ENCODE measurements around the gene EFNA1.

Gene EFNA1

GRCh38 chr1:155131856-155132255, 4.2 kb downstream of the EFNA1 start:
- CTCF ChIA-PET, result interaction anchor here (2.2 kb wide), 1 partner anchor 40 kb away, joined by 14 read pairs; no protein-coding TSS in a partner anchor
- TF ChIP-seq CTBP1 (IDR thresholded peaks at IDR 0.05; ENCODE audit: borderline replicate concordance) (no peak), HDGF (IDR thresholded peaks at IDR 0.05; ENCODE audit: borderline replicate concordance) (no peak), SP1 (IDR thresholded peaks at IDR 0.05) (no peak), SUZ12 (IDR thresholded peaks at IDR 0.05) (no peak), TARDBP (IDR thresholded peaks at IDR 0.05) (no peak), PKNOX1 (IDR thresholded peaks at IDR 0.05) (no peak), ARNT (IDR thresholded peaks at IDR 0.05) (no peak), FOXK2 (IDR thresholded peaks at IDR 0.05) (no peak), ELF4 (IDR thresholded peaks at IDR 0.05) (no peak), ZNF384 (IDR thresholded peaks at IDR 0.05) (no peak), NFRKB (IDR thresholded peaks at IDR 0.05) (no peak), LEF1 (IDR thresholded peaks at IDR 0.05; ENCODE audit: borderline replicate concordance) (no peak), BHLHE40 (IDR thresholded peaks at IDR 0.05; ENCODE audit: borderline replicate concordance) (no peak), FOXM1 (IDR thresholded peaks at IDR 0.05; ENCODE audit: borderline replicate concordance) (no peak), L3MBTL2 (conservative IDR thresholded peaks at IDR 0.05) (no peak), FOXA1 (IDR thresholded peaks at IDR 0.05) (no peak)
- no peak for DNase-seq (ENCODE audit: extremely low spot score)
- POLR2A ChIA-PET, result interaction anchor here (0.6 to 4.0 kb wide), 3 partner anchors 8 to 41 kb away, joined by 3 to 16 read pairs (median 4); partner anchors contain the start of genes DPM3 and KRTCAP2

GRCh38 chr1:155133799-155134281, 6.2 kb downstream of the EFNA1 start:
- POLR2A ChIA-PET, result interaction anchor here (2.5 to 3.0 kb wide), 2 partner anchors 11 to 18 kb away, joined by 8 to 12 read pairs; no protein-coding TSS in a partner anchor
- CTCF ChIA-PET, result interaction anchor here (1.4 to 1.8 kb wide), 2 partner anchors 34 to 42 kb away, joined by 6 read pairs; no protein-coding TSS in a partner anchor
- TF ChIP-seq PKNOX1 (IDR thresholded peaks at IDR 0.05), result no peak
- no peak for TF ChIP-seq NFRKB (IDR thresholded peaks at IDR 0.05)
- TF ChIP-seq ZNF384 (IDR thresholded peaks at IDR 0.05), result no peak
- no peak for TF ChIP-seq LEF1 (IDR thresholded peaks at IDR 0.05; ENCODE audit: borderline replicate concordance)

DNA sequence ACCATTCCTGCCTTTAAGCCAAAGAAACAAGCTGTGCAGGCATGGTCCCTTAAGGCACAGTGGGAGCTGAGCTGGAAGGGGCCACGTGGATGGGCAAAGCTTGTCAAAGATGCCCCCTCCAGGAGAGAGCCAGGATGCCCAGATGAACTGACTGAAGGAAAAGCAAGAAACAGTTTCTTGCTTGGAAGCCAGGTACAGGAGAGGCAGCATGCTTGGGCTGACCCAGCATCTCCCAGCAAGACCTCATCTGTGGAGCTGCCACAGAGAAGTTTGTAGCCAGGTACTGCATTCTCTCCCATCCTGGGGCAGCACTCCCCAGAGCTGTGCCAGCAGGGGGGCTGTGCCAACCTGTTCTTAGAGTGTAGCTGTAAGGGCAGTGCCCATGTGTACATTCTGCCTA, 6.6 kb downstream of the EFNA1 start:
- ChIA-PET POLR2A (interaction anchor here (0.9 to 3.8 kb wide), 11 partner anchors 7 to 110 kb away, joined by 3 to 48 read pairs (median 6); partner anchors contain the start of gene EFNA1), CTCF (interaction anchor here (1.4 to 1.8 kb wide), 2 partner anchors 33 to 43 kb away, joined by 6 read pairs; no protein-coding TSS in a partner anchor)
- DNase-seq (ENCODE audit: extremely low spot score), result no peak
- TF ChIP-seq CTBP1 (IDR thresholded peaks at IDR 0.05; ENCODE audit: borderline replicate concordance) (no peak), L3MBTL2 (conservative IDR thresholded peaks at IDR 0.05) (no peak), BHLHE40 (IDR thresholded peaks at IDR 0.05; ENCODE audit: borderline replicate concordance) (no peak), SP1 (IDR thresholded peaks at IDR 0.05) (no peak), ARNT (IDR thresholded peaks at IDR 0.05) (no peak), ELF4 (IDR thresholded peaks at IDR 0.05) (no peak), PKNOX1 (IDR thresholded peaks at IDR 0.05) (no peak), LEF1 (IDR thresholded peaks at IDR 0.05; ENCODE audit: borderline replicate concordance) (no peak), FOXK2 (IDR thresholded peaks at IDR 0.05) (no peak), ZNF384 (IDR thresholded peaks at IDR 0.05) (no peak), FOXA1 (IDR thresholded peaks at IDR 0.05) (no peak), FOXM1 (IDR thresholded peaks at IDR 0.05; ENCODE audit: borderline replicate concordance) (no peak), NFRKB (IDR thresholded peaks at IDR 0.05) (no peak), SUZ12 (IDR thresholded peaks at IDR 0.05) (no peak), HDGF (IDR thresholded peaks at IDR 0.05; ENCODE audit: borderline replicate concordance) (no peak), TARDBP (IDR thresholded peaks at IDR 0.05) (no peak)

More at GRCh38 chr1:155133799-155134281, 6.2 kb downstream of the EFNA1 start:
- no peak for DNase-seq (ENCODE audit: extremely low spot score)

- peak; percentile 62 for DNase-seq (ENCODE audit: extremely low spot score)
- POLR2A ChIA-PET, result interaction anchor here (0.9 to 3.8 kb wide), 17 partner anchors 8 to 109 kb away, joined by 3 to 48 read pairs (median 4); partner anchors contain the start of genes EFNA1 and KRTCAP2
- CTCF ChIA-PET, result interaction anchor here (1.4 to 1.8 kb wide), 2 partner anchors 33 to 43 kb away, joined by 6 read pairs; no protein-coding TSS in a partner anchor
- TF ChIP-seq HDGF (IDR thresholded peaks at IDR 0.05; ENCODE audit: borderline replicate concordance) (0 out of 2 replicates have a peak, but pooled peaks have one; percentile 42), BHLHE40 (IDR thresholded peaks at IDR 0.05; ENCODE audit: borderline replicate concordance) (no peak)
Measured at GRCh38 chr1:155134880-155135414, 7.3 kb downstream of the EFNA1 start.

DNA sequence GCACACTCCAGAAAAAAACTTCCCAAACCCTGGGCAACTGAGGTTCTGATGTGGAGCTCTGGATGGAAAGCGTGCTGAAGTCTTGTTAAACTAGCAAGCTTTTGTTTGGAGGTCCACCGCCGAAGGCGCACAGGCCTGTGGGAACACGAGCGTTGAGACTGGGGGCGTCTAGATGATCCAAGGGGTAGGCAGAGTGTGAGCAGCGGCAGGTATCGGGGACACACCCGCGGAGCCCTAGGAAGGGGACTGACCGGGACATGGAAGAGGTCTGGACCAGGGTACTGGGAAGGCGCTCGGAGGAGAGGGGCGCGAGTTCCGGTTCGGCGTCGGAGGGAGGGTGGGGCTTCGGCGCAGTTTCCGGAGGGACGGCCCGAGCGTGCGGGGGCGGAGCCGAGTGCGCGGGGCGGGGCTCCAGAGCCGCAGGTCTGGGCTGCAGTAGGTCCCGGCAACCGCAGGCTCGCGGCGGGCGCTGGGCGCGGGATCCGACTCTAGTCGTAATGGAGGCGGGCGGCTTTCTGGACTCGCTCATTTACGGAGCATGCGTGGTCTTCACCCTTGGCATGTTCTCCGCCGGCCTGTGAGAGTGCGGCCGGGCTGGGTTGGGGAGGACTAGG, 7.8 kb downstream of the EFNA1 start, which contains the start of gene SLC50A1:
TSS of gene SLC50A1 (plus strand) at position 438 of the 614 bp plus-strand sequence. CDS start at position 498, 60 bp downstream.
- peak; percentile 99 for DNase-seq (ENCODE audit: extremely low spot score)
- TF ChIP-seq ELF4 (IDR thresholded peaks at IDR 0.05) (no peak), BHLHE40 (IDR thresholded peaks at IDR 0.05; ENCODE audit: borderline replicate concordance) (no peak), LEF1 (IDR thresholded peaks at IDR 0.05; ENCODE audit: borderline replicate concordance) (no peak), HDGF (IDR thresholded peaks at IDR 0.05; ENCODE audit: borderline replicate concordance) (0 out of 2 replicates have a peak, but pooled peaks have one; percentile 60), SP1 (IDR thresholded peaks at IDR 0.05) (no peak), CTBP1 (IDR thresholded peaks at IDR 0.05; ENCODE audit: borderline replicate concordance) (no peak), L3MBTL2 (conservative IDR thresholded peaks at IDR 0.05) (peak; percentile 73), ARNT (IDR thresholded peaks at IDR 0.05) (no peak), FOXK2 (IDR thresholded peaks at IDR 0.05) (no peak), FOXA1 (IDR thresholded peaks at IDR 0.05) (no peak)
- ChIA-PET CTCF (interaction anchor here (0.8 to 1.8 kb wide), 2 partner anchors 32 to 44 kb away, joined by 3 to 6 read pairs (median 6); no protein-coding TSS in a partner anchor), POLR2A (interaction anchor here (0.9 to 3.8 kb wide), 20 partner anchors 9 to 109 kb away, joined by 3 to 48 read pairs (median 4); partner anchors contain the start of genes EFNA1 and KRTCAP2)
